ENCODE results near the gene LLGL2. TPM values are rescaled to one million over a fixed set of nuclear protein-coding genes. Genes with fewer than 3 reads are reported as not detected.
A peak's percentile ranks its signal among the peaks of the same experiment; 100 is the strongest.
"Not testable (repeated sequence)": the region's sequence is repeated elsewhere in the genome, so short reads cannot be mapped to it uniquely, and the experiment has no call there.

Gene LLGL2
- polyA plus RNA-seq, 3 donors, result 35.4 to 50.0 (median 40.0) TPM

GRCh38 chr17:75568412-75569255 lies 43.1 kb downstream of the LLGL2 start:
- DNase-seq (ENCODE audit: low read depth in 3 of 3, low spot score in 2 of 3), result no peak

GRCh38 chr17:75570034-75570676 lies 44.7 kb downstream of the LLGL2 start:
- no peak for DNase-seq (ENCODE audit: low read depth in 3 of 3, low spot score in 2 of 3)

GRCh38 chr17:75570772-75571171 lies 45.3 kb downstream of the LLGL2 start:
- DNase-seq (ENCODE audit: low read depth in 3 of 3, low spot score in 2 of 3), result no peak

- DNase-seq (ENCODE audit: low read depth in 3 of 3, low spot score in 2 of 3), result no peak
These were observed 45.8 kb downstream of the LLGL2 start for GRCh38 chr17:75571197-75571884.

- DNase-seq (ENCODE audit: low read depth in 3 of 3, low spot score in 2 of 3), result no peak
These were observed 46.4 kb downstream of the LLGL2 start for GRCh38 chr17:75571885-75572215.

- no peak for DNase-seq (ENCODE audit: low read depth in 3 of 3, low spot score in 2 of 3)
These were observed 47.4 kb downstream of the LLGL2 start for GRCh38 chr17:75572713-75573539.

- DNase-seq (ENCODE audit: low read depth in 3 of 3, low spot score in 2 of 3), result no peak
These were observed 48.1 kb downstream of the LLGL2 start for GRCh38 chr17:75573540-75573957.

- no peak for DNase-seq (ENCODE audit: low read depth in 3 of 3, low spot score in 2 of 3)
These were observed 48.5 kb downstream of the LLGL2 start for GRCh38 chr17:75573994-75574393.

- DNase-seq (ENCODE audit: low read depth in 3 of 3, low spot score in 2 of 3), result no peak
These were observed 49.0 kb downstream of the LLGL2 start for GRCh38 chr17:75574404-75575036.

GRCh38 chr17:75575197-75575596 lies 49.7 kb downstream of the LLGL2 start:
- DNase-seq (ENCODE audit: low read depth in 3 of 3, low spot score in 2 of 3), result no peak

GRCh38 chr17:75575728-75576127 lies 50.2 kb downstream of the LLGL2 start:
- DNase-seq (ENCODE audit: low read depth in 3 of 3, low spot score in 2 of 3), result no peak

GRCh38 chr17:75576661-75577060 lies 51.2 kb downstream of the LLGL2 start:
- no peak for DNase-seq (ENCODE audit: low read depth in 3 of 3, low spot score in 2 of 3)

GRCh38 chr17:75581121-75581725 lies 55.7 kb downstream of the LLGL2 start:
- not testable (repeated sequence) for DNase-seq (ENCODE audit: low read depth in 3 of 3, low spot score in 2 of 3)

GRCh38 chr17:75583197-75583596 lies 57.7 kb downstream of the LLGL2 start:
- not testable (repeated sequence) for DNase-seq (ENCODE audit: low read depth in 3 of 3, low spot score in 2 of 3)

- DNase-seq (ENCODE audit: low read depth in 3 of 3, low spot score in 2 of 3), result no peak
These were observed 59.3 kb downstream of the LLGL2 start for GRCh38 chr17:75584849-75585175.

GRCh38 chr17:75587675-75588595 lies 62.4 kb downstream of the LLGL2 start, which contains the start of gene MYO15B:
Gene MYO15B, plus strand, starts transcription at chr17:75587800. Its CDS starts 258 bp downstream, at chr17:75588058.
- DNase-seq (ENCODE audit: low read depth in 3 of 3, low spot score in 2 of 3), result peak in 2 of 3 donors; percentile 29 to 36

GRCh38 chr17:75588596-75589011 lies 63.1 kb downstream of the LLGL2 start:
- DNase-seq (ENCODE audit: low read depth in 3 of 3, low spot score in 2 of 3), result peak in 1 of 3 donors; percentile 17

- peak in 2 of 3 donors; percentile 84 to 87 for DNase-seq (ENCODE audit: low read depth in 3 of 3, low spot score in 2 of 3)
These were observed 63.8 kb downstream of the LLGL2 start for GRCh38 chr17:75589012-75589918.

Measured in right renal cortex interstitium (tissue), 3 donors.